H1 (cell line): ENCODE data around the gene FOXA3. TPM values are rescaled to one million over a fixed set of nuclear protein-coding genes. Genes with fewer than 3 reads are reported as not detected.

Experiments
- CHD1 ChIP-seq: IDR thresholded peaks from 2 replicates; pipeline ENCODE4 v1.6.1; 2012; ENCODE audit warnings: low read depth, low read length, improper control_type of control experiment
- CHD2 ChIP-seq: IDR thresholded peaks from 2 replicates; pipeline ENCODE4 v1.6.1; 2012; ENCODE audit warnings: low read length, improper control_type of control experiment
- CTBP2 ChIP-seq: IDR thresholded peaks from 2 replicates; pipeline ENCODE4 v1.7.0; 2011; ENCODE audit warnings: borderline replicate concordance, mild to moderate bottlenecking, moderate library complexity, mixed read lengths, low read length; ENCODE audit not compliant: insufficient read depth, insufficient read length
- NANOG ChIP-seq: IDR thresholded peaks from 2 replicates; pipeline ENCODE4 v1.6.1; 2011; ENCODE audit warnings: low read length, low read depth, mild to moderate bottlenecking, inconsistent platforms; ENCODE audit not compliant: insufficient read depth, poor library complexity, severe bottlenecking
- SIRT6 ChIP-seq: IDR thresholded peaks from one replicate; pipeline ENCODE4 v1.7.1; 2012; ENCODE audit warnings: low read length, inconsistent platforms
- SP2 ChIP-seq: IDR thresholded peaks from 2 replicates; pipeline ENCODE4 v1.6.1; 2012; ENCODE audit warnings: mild to moderate bottlenecking, low read length, inconsistent platforms
- TBP ChIP-seq: IDR thresholded peaks from 2 replicates; pipeline ENCODE4 v1.6.1; 2011; ENCODE audit warnings: low read depth, low read length, improper control_type of control experiment
- TEAD4 ChIP-seq: IDR thresholded peaks from 2 replicates; pipeline ENCODE4 v1.6.1; 2012; ENCODE audit warnings: low read depth, low read length, inconsistent platforms, mixed read lengths
- polyA plus RNA-seq, 7 experiments: library from polyadenylated mRNA; depleted of rRNA in 3 of 7; stranded (reverse) in 5 of 7; unstranded in 2 of 7; fragments of >200 nt in 5 of 7; fragments of 200-250 nt in 2 of 7; gene quantifications; 1 replicate in 5 of 7; 2 replicates in 1 of 7; 4 replicates in 1 of 7; pipeline versions ENCODE4 v1.2.1 to v1.2.3, GENCODE V29; 2011 to 2013; ENCODE audit warnings: missing spikeins in 2 of 7, mixed read lengths in 2 of 7
- total RNA-seq: library from RNA; stranded (reverse); fragmentation: NEBNext Ultra II Directional; extraction: Animal tissue kit (Norgen Biotek cat#: 25700); gene quantifications from 2 replicates; pipeline ENCODE4 v1.2.1, GENCODE V29; 2021

The FOXA3 gene
- total and polyA plus RNA-seq, 2 of the 8 experiments (the other 6 are each of a cell fraction or from before 2014, with no cell fraction given): 20.2 to 49.1 TPM

DNA sequence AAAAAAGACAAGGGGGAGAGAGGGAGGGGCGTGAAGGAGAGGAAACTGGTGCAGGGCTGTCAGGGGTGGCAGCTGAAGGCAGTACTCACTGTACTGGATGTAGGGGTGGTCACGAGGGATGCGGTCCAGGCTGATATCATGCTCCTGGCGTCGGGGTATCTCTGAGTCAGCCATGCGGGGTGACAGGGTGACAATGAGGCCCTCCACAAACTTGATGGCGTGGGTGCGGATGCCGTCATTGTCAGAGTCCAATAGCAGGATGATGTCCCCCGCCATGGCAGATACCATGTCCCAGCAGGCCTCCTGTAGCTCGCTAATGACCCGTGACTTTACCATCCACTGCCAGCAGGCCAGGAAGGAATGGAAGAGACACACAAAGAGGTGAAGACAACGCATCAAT is 16.5 kb upstream of the FOXA3 start (continued):
- TF ChIP-seq NANOG (no peak), TBP (no peak), CHD1 (no peak), TEAD4 (no peak), SP2 (no peak), CHD2 (no peak), CTBP2 (no peak), SIRT6 (no peak)
